Nephron progenitor cell (in vitro differentiated cells): Measurements from ENCODE around the gene PTPA.
"Not testable (repeated sequence)": the region's sequence is repeated elsewhere in the genome, so short reads cannot be mapped to it uniquely, and the experiment has no call there.

Experiments used
- DNase-seq: peaks from one replicate; pipeline ENCODE4 v3.0.0; 2021
- H3K27ac Mint-ChIP-seq: 2 replicates; pipeline ENCODE4 v1.8.0; 2021; ENCODE audit warnings: mild to moderate bottlenecking, moderate library complexity, mixed read lengths
- H3K27me3 Mint-ChIP-seq: 2 replicates; pipeline ENCODE4 v1.8.0; 2021; ENCODE audit warnings: mild to moderate bottlenecking, low read depth, mixed read lengths; ENCODE audit not compliant: poor library complexity
- H3K36me3 Mint-ChIP-seq: 2 replicates; pipeline ENCODE4 v1.8.0; 2021; ENCODE audit warnings: low read depth, mixed read lengths
- H3K4me1 Mint-ChIP-seq: 2 replicates; pipeline ENCODE4 v1.8.0; 2021; ENCODE audit warnings: mixed read lengths
- H3K4me3 Mint-ChIP-seq: 2 replicates; pipeline ENCODE4 v1.8.0; 2021; ENCODE audit warnings: mild to moderate bottlenecking, moderate library complexity, mixed read lengths
- H3K9me3 Mint-ChIP-seq: 2 replicates; pipeline ENCODE4 v1.8.0; 2021; ENCODE audit warnings: mild to moderate bottlenecking, moderate library complexity, mixed read lengths
- CTCF ChIP-seq: fragments of 200-600 bp; sonication (generic); IDR thresholded peaks from 2 replicates; pipeline ENCODE4 v1.5.0; 2021; ENCODE audit warnings: antibody characterized with exemption

Gene PTPA

GRCh38 chr9:129194221-129194620 lies 83.0 kb downstream of the PTPA start:
- peaks cover 21% of the 10 kb centered on the region for H3K27me3 Mint-ChIP-seq
- H3K36me3 Mint-ChIP-seq = peaks cover 8% of the 10 kb centered on the region
- peaks cover 35% of the 10 kb centered on the region for H3K9me3 Mint-ChIP-seq
- no peak overlapping the region for H3K27ac Mint-ChIP-seq
- DNase-seq = no peak
- peaks cover 28% of the 10 kb centered on the region for H3K4me1 Mint-ChIP-seq
- no peak overlapping the region for H3K4me3 Mint-ChIP-seq
- TF ChIP-seq CTCF = no peak

- H3K4me1 Mint-ChIP-seq = peaks cover 29% of the 10 kb centered on the region
- no peak overlapping the region for H3K4me3 Mint-ChIP-seq
- H3K9me3 Mint-ChIP-seq = peaks cover 37% of the 10 kb centered on the region
- peaks cover 21% of the 10 kb centered on the region for H3K27me3 Mint-ChIP-seq
- no peak overlapping the region for H3K27ac Mint-ChIP-seq
- peaks cover 8% of the 10 kb centered on the region for H3K36me3 Mint-ChIP-seq
- TF ChIP-seq CTCF = no peak
- DNase-seq = no peak
Observed at GRCh38 chr9:129195606-129196005, 84.4 kb downstream of the PTPA start.

DNA sequence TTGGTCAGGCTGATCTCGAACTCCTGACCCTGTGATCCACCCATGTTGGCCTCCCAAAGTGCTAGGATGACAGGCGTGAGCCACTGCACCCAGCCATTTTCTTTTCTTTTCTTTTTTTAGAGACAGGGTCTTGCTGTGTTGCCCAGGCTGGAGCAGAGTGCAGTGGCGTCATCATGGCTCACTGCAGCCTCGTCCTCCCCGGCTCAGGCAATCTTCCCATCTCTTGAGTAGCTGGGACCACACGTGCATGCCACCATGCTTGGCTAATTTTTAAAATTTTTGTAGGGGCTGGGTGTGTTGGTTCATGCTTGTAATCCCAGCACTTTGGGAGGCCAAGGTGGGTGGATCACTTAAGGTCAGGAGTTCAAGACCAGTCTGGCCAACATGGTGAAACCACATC lies 85.8 kb downstream of the PTPA start:
- peaks cover 34% of the 10 kb centered on the region for H3K4me1 Mint-ChIP-seq
- H3K27ac Mint-ChIP-seq, H3K4me3 Mint-ChIP-seq, H3K36me3 Mint-ChIP-seq, DNase-seq: not testable (repeated sequence)
- peaks cover 18% of the 10 kb centered on the region for H3K27me3 Mint-ChIP-seq
- H3K9me3 Mint-ChIP-seq = peaks cover 24% of the 10 kb centered on the region

DNA sequence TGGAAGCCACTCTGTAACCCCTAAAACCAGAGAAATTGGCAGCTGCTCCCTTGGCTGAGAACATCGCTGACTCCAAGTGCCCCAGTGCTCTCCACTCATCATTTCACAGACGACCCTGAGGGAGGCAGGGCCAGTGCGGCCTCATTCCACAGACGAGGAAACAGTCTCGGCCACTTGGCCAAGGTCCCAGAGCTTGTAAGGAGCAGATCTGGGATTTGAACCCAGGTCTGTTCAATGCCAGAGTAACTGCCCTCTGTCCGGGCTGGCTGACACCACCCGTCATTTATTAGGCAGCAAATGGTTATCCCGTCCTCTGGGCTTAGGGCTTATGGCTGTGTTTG lies 86.7 kb downstream of the PTPA start:
- Mint-ChIP-seq H3K4me3 (no peak overlapping the region), H3K9me3 (peaks cover 15% of the 10 kb centered on the region)

More for the DNA sequence above, 86.7 kb downstream of the PTPA start:
- TF ChIP-seq CTCF = no peak
- Mint-ChIP-seq H3K27me3 (peaks cover 18% of the 10 kb centered on the region), H3K36me3 (no peaks in the 10 kb centered on the region), H3K27ac (no peak overlapping the region), H3K4me1 (peaks cover 34% of the 10 kb centered on the region)
- no peak for DNase-seq
